ENCODE results near the gene NUS1.
"Not testable (repeated sequence)": the region's sequence is repeated elsewhere in the genome, so short reads cannot be mapped to it uniquely, and the experiment has no call there.

Gene NUS1

DNA sequence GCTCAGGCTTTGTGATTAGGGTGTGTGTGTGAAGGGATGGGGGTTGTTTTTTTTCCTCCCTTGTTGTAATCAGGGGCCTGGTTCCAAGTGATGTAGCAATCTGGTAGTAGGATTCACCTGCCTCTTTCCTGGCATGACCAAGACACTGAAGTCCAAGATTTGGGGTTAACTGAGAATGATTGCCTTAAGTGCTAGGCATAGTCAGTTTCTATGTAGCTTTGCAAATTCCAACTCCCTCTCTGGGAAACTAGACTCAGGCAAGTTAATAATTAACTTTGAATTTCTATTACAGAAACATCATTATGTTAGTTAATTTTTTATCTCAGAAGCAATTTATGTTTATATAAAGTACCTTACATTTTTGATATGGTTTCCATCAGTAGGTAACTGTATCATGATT is 43.6 kb downstream of the NUS1 start:
- no peak for DNase-seq

GRCh38 chr6:117721520-117721919 is 46.3 kb downstream of the NUS1 start:
- not testable (repeated sequence) for DNase-seq

GRCh38 chr6:117728626-117729025 is 53.4 kb downstream of the NUS1 start:
- DNase-seq = no peak

- DNase-seq = no peak
Measured at GRCh38 chr6:117729613-117730012, 54.3 kb downstream of the NUS1 start.

DNA sequence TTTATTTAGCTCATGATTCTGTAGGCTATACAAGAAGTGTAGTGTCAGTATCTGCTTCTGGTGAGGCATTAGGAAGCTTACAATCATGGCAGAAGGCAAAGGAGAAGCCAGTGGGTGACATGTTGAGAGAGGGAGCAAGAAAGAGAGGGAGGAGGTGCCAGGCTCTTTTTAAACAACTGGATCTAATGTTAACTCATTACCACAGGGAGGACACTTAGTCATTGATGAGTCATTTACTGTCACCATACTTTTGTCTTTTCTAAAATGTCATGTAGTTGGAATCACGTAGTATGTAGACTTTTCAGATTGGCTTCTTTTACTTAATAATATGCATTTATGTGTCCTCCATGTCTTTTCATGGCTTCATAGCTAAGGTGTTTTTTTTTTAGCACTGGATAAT is 58.1 kb downstream of the NUS1 start:
- no peak for DNase-seq

DNA sequence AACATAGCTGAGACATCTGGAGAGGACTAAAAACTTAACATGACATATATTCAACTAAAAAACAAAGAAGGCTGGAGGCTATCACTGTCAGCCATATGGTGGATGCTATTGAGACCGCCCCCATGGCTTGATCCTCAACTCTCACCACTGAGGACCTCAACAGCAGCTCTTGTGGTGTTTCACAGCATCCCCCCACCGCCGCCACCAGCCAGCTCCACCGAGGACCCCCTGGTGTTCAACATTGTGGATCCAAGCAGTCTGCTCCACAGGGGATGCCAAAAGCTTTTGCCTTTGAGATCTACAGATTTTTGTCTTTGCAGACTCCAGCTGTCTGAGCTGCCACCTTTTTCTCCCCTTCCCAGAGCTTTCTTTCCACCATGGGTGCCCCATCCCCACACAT is 64.6 kb downstream of the NUS1 start:
- no peak for DNase-seq

- DNase-seq = no peak
Measured at GRCh38 chr6:117740605-117741004, 65.3 kb downstream of the NUS1 start.

DNA sequence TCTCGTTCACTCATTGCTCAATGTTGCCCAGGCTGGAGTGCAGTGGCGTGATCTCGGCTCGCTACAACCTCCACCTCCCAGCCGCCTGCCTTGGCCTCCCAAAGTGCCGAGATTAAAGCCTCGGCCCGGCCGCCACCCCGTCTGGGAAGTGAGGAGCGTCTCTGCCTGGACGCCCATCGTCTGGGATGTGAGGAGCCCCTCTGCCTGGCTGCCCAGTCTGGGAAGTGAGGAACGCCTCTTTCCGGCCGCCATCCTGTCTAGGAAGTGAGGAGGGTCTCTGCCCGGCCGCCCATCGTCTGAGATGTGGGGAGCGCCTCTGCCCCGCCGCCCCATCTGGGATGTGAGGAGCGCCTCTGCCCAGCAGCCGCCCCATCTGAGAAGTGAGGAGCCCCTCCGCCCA is 75.4 kb downstream of the NUS1 start:
- DNase-seq = not testable (repeated sequence)
